Stimulated activated naive CD4-positive, alpha-beta T cell (primary cell): ENCODE results near the gene SUB1.
A peak's percentile ranks its signal among the peaks of the same experiment; 100 is the strongest.
"Not testable (repeated sequence)": the region's sequence is repeated elsewhere in the genome, so short reads cannot be mapped to it uniquely, and the experiment has no call there.

Experiments
- DNase-seq, 6 experiments: peaks; one replicate each; lab custom pipeline; 2025; lab: John Stamatoyannopoulos, UW

The SUB1 gene

DNA sequence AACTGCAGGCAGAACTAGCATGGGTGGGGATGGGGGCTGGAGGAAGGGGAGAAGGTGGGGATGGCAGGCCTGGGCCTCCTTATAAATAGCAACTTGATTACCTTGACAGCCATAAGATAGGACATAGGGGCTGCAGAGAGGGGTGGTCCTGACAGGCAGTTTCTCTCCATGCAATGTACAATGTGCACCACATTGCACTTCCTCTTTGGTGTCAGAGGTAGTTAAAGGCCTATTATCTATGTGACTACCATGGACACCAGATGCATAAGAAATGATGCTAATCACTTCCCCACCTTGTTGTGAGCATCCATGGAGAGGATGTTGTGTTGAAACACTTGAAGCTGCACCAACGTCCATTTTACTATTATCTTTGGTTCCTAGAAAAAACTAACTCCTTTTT, 20.2 kb upstream of the SUB1 start:
- no peak for DNase-seq

DNA sequence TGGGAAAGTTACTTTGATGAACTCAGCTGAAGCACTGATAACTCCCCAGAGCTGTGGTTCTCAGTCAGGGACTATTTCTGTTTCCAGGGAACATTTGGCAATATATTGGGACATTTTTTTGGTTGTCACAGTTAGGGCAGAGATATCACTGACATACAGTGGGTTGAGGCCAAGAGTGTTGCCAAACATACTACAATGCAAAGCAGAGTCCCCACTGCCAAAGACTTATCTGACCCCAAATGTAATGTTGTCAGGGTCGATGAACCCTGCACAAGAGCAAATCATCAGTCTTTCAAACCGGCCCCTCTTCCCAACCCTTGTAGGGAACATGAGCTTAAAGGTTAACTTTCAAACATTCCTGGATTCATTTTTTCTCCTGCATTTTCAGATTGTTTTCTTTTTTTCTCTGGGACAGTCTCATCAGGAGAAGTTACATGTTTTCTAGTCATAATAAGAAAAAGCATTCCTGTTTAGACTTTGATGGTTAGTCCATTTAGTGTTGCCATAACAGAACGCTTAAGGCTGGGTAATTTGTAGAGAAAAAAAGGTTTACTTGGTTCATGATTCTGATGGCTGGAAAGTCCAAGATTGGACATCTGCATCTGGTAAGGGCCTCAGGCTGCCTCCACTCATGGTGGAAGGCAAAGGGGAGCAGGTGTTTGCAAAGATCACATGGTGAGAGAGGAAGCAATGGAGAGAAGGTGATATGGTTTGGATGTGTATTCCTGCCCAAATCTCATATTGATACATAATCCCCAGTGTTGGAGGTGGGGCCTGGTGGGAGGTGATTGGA, 18.8 kb upstream of the SUB1 start:
- DNase-seq: no peak

DNA sequence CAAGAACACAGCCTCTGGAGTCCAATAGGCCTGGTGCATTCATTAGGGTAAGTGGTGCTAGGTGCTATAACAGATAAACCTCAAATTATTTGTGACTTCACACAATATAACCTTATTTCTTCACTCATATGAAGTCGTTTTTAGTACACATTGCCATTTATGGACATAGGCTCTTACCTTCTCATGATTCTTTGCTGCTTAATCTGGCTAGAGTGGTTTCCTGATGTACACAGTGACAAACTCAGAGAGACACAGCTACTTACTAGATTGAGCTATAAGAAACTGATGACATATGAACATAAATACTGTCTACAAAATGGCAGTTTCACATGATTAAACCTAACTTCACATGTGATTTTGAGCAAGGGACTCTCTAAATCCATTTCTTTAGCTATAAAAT, 14.2 kb upstream of the SUB1 start:
- DNase-seq: no peak

DNA sequence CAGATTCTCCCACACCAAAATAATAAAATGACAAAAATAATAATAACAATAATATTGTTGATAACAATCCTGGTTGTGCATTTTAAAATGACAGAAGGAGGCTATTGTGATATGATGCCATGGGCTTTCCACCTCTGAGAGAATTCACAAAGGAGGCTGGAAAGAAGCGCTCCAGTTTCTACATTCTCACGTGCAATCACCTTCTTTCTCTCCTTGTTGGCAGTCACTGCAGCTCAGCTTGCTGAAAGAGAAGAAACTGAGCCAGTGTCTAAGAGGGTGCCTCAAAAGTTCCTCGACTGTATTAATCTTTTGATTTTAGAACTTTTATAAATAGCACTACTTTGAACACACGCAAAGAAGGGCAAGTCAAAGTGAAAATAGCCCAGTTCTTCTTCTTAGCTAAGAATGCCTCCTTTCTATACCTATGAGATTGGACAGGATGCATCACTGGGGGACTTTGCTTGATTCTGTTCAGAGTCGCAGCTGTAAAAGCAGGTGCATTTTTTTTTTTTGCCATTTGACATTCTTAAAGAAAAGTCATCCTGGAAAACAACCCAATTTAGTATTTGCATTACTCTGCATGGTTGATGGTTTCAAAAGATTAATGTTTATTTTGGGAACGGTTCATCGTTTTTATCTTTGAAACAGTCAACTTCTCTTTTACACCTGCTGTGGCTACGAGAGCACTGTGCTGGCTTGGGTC, 12.4 kb upstream of the SUB1 start:
- DNase-seq: no peak

DNA sequence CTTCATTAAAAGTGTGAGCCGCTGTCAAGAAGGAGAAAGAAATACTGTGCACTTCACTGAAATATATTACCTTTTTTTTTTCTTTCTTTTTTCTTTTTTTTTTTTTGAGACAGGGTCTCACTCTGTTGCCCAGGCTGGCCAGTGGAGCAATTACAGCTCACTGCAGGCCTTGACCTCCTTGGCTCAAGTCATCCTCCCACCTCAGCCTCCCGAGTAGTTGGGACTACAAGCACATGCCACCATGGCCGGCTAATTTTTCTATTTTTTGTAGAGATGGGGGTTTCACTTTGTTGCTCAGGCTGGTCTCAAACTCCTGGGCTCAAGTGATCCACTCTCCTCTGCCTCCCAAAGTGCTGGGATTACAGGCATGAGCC, 11.9 kb upstream of the SUB1 start:
- DNase-seq: not testable (repeated sequence)

DNA sequence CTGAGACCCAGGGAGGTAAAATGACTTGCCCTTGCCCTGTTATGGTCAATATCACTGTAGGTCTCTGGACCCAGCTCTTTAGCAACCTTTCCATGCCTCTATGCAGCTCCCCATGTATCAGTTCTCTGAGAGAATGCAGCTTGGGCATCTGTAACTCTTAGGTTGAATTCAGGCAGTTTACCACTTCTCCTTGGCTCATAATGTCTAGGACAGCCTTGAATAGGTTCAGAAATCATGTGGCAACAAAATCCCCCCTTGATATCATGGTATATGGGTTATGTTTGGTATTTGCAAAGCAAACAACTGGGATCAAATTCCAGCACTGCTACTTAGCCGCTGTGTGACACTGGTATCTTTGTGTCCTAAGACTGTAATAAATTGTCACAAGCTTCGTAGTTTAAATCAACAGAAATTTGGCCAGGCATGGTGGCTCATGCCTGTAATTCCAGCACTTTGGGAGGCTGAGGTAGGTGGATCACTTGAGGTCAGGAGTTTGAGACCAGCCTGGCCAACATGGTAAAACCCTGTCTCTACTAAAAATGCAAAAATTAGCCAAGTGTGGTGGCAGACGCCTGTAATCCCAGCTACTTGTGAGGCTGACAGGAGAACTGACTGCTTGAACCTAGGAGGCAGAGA, 10.7 kb upstream of the SUB1 start:
- no peak for DNase-seq

DNA sequence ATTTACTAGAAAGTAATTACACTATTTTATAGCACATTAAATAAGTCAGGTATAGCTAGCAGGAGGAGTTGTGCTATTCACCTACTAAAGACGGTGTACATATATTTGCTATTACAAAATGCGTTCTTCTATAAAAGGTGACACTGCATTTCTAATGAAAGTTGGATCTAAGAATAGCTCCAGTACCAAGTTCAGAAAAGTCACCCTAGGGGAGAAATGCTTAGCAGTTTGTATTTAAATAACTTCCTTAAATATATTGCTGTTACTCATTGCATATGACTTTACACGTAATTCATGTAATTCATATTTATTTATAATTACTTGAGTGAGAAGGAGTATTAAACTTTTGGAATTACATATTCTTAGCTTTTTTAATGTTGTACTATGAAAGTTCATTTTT, 7.0 kb upstream of the SUB1 start:
- no peak for DNase-seq

DNA sequence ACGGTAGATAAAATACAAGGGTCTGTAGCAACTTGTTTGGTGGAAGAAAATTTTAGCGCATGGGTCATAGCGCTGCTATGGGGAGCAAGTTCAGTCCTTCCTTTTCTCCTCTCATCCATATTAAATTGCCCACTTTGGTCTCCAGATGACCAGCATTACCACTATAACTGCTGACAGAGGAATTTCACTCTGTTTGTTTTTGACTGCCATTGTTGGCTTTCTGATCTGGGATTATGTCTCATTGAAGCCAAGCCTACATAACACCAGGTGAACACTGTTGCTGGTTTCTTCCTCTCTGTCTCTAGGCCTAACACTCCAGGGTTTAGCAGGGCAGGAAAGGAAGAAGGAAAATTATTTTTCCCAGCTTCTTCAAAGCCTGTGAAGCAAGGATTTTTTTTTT, 6.6 kb upstream of the SUB1 start:
- no peak for DNase-seq

DNA sequence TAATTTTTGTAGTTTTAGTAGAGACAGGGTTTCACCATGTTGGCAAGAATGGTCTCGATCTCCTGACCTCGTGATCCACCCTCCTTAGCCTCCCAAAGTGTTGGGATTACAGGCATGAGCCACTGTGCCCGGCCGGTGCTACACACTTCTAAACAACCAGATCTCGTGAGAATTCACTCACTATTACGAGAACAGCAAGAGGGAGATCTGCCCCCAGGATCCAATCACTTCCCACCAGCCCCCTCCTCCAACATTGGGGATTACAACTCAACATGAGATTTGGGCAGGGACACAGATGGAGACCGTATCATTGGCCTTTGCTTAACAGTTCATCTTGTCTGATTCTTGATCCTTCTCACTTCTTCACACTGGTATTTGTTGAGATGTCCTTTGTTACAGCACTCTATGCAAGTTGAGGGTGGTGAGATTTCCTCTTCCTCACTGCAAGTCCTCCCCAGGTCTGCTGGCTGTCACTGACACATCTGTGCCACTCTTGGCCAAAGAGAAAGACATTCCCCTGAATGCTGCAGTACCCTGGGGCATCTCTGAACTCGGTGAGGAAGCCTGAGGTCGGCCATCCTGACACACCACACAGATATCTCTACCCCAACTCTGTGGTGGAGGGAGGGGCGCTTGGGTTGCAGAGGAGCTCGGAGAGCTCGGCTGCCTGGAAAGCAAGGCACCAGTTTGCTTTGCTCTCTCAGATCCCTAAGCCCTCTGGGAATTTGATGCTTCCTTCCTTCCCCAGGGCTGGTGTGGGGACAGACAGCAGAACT, 4.2 kb upstream of the SUB1 start:
- DNase-seq: no peak

DNA sequence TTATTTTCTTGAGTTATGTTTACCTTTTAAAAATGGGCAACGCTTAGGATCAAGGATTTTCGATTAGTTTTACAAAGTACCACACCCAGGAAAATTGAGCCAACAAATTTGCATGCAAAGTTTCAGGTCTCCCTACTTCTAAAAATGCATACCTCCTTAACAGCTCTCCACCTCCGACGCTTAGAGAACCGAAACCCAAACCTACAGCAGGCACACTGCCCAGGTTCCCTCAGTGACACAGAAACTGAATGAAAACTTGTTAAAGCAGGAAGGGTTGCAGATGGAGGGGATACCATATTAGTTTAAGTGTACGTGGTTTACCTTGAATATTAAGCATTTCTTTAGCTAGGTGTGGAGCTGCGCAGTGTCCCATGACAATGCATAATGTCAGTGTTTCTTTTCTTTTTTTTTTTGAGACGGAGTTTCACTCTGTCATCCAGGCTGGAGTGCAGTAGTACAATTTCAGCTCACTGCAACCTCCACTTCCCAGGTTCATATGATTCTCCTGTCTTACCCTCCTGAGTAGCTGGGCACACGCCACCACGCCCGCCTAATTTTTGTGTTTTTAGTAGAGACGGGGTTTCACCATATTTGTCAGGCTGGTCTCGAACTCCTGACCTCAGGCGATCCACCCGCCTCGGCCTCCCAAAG, 1.6 kb upstream of the SUB1 start:
- DNase-seq: no peak

DNA sequence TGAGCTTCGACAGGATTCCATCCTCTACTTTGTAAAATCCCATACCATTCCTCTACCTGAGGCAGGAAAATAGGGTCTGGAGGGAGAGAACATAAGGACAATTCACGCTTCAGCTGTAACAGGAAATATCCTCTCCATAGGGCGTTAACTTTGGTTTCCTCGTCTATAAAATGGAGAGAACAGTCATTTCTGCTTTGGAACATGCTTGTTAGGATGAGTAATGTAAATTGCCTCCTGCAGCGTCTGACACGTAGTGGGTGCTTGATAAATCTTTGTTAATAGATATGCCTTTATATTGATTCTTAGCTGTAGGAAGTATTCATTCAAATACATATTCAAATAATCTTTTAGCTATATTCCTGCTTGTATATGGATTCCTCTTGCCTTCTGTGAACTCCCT, 711 bp upstream of the SUB1 start:
- DNase-seq: no peak

DNA sequence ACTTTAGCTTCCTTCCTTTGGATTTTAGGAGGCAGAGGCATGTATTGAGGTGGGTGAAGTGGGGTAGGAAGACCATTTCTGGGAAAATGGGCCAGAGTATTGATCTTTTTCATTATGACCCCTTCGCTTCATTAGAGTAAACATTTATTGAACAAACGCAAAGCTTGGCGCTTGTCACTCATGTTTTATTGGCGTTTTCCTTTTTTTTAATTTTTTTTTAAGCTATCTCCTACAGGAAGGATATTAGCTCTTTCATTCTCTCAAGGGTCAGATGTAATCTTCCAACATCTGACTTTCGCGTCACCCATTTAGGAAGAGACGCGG, 273 bp upstream of the SUB1 start:
- DNase-seq: no peak

DNA sequence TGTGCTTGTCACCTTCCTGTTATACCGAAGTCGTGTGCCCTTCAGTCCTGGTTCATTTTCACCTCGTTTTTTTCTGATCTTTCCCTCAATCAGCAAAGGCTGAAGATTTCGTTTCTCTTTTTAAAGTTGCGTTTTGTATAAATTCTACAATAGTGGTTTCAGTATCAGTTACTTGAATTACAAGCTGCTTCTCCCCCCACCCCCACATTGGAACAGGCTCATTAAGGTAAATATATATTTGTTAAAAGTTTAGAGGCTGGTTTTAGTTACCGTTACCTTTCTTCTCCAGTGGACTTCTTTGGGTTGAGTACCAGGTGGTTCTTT, 881 bp downstream of the SUB1 start:
- no peak for DNase-seq

DNA sequence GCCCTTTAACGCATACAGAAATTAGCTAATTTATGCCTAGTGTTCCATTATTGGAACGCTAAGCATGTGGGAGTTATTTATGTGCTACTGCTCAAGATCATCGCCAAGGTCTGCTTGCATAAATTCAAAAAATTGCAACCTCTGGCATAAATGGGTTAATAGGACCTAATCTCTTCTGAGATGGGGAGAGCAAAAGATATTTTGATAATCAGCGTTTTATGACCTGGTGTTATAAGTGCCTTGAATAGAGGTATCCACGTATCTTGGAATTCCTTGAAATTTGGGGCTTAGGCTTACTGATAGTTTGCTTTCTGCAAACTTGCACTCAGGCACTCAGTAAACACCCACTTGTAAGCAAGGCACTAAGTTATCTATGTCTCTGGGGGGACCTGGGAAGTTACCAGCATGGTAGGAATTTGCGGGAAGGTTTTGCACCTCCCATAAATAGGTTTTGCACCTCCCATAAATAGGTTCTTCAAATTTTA, 1.8 kb downstream of the SUB1 start:
- DNase-seq: peak in 1 of 6 experiments; percentile 8

DNA sequence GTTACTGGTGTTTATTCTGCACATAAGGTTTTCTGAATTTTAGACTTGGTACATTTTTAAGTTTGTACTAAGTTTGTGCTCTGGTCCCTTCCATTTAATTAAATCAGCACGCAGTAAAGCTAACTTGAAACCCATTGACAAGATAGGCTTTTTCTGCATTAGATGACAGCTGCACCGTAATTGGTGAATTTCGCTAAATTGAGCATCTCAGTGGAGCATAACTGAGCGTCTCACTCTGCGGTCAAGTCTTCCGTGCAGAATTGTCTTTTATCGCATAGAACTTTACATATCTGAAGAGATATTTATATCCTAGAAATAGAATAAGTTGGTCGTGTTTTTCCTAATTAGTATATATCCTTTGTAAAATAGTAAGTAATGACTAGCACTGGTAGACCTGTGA, 4.1 kb downstream of the SUB1 start:
- DNase-seq: peak in 1 of 6 experiments; percentile 16

DNA sequence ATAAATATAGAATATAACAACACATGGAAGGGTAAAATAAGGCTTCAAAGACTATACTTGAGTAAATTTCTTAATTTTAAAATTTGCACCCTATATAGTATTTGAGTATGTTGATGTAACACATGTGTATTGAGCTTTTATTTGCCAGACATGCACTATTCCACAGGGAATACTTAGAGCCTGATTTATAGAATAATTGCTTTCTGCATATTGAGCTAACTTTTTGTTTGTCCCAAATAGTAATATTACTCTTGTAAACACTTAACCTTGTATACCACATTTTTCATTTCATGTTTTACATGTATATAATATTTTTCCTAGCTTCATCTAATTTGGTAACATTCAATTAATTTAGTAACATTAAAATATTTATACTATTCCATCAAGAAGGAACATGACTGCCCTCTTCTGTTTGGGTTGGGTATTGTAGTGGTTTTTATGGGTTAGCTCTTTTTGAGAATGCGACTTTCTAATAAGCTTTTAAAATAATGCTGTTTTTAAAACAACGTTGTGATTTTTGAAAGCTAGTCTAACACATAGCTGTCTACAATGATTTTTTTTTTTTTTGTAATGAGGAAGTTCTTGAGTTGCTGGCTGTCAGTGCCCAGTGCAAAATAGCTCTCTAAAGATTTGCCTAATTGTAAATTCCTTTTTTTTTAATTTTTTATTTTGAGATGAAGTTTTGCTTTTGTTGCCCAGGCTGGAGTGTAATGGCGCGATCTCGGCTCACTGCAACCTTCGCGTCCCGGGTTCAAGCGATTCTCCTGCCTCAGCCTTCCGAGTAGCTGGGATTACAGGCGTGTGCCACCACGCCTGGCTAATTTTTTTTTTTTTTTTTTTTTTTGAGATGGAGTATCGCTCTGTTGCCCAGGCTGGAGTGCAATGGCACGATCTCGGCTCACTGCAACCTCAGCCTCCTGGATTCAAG, 4.8 kb downstream of the SUB1 start:
- peak in 3 of 6 experiments; percentile 31 to 79 (median 70) for DNase-seq

DNA sequence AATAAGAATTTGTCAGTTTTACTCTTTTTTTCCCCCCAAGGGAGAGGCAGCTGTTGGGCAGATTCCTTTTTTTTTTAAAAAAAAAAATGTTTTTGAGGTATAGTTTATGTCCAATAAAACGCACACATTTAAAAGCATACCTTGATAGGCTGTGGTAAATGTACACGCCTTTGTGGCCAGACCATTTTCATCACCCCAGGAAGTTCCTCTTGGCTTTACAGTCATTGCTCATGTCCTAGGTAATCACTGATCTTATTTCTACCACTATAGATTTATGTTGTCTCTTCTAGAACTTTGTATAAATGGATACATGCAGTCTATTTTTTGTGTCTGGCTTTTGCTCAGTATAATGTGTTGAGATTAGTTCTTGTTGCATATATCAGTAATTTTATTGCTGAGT, 9.8 kb downstream of the SUB1 start:
- DNase-seq: no peak

DNA sequence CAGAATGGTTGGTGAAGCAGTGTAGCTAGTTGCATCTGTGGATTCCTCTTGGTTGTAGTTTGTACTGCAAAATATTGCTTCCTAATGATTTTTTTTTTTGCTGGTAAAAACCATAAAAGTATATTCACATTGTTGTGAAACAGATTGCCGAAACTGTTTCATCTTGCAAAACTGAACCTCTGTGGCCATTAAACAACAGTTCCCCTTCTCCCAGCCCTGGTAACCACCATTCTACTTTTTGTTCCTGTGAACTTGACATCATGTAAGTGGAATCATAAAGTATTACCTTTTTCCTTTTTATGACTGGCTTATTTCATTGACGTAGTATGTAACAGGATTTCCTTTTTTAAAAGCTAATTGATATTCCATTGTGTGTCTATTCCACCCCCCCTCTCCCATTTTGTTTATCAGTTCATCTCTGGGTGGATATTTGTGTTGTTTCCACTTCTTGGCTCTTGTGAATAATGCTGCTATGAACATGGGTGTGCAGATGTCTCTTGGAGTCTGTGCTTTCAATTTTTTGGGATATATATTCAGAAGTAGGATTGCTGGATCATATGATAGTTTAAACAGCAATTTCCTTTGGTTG, 11.8 kb downstream of the SUB1 start:
- DNase-seq: no peak

DNA sequence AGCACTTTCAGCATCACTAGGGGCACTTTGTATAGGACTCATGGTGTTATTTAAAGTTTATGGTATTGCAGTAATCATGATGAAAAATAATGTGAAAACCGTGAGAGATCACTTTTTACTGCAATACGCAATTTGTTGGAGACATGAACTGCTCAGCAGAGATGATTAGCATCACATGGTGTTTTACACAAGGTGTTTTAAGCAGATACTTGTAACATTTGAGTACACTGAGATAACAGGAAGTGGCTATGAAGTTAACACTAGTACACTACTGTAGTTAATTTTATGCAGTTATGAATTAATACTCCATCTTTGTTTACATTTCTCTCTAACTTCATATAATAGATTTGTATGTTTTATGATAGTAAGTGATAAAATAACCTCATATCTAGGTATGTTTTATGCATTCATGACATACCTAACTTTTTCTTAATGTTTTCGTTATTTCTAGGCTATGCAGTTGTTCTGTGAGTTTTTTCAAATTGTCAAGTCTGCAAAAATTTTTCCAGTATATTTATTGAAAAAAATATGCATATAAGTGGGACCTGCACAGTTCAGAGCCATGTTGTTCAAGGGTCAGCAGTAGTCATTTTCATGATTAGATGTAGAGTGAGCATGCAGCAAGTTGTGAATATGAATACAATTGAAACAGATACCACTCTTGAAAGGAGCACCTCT, 13.0 kb downstream of the SUB1 start:
- DNase-seq: peak in 1 of 6 experiments; percentile 13

DNA sequence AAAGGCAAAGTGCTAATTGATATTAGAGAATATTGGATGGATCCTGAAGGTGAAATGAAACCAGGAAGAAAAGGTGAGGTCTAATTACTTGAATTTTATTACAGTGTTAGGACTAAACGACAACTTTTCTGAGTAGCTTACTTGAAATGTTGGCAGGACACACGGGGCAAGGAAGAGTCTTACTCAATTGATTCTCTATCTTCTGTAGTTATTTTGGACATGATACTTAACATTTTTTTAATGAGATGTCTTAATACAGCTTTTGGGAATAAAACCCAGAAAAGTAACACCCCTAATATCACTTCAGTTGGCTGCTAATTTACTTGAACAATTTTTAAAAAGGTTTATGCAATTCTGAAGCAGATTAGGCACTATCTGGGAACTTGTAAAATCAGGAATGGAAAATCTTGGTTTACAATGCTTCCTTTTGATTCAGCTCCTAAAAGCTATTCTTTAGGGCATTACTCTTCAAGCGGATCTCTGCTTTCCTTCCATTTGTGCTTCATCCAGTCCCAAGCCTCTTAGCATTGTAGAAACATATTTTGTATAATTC, 13.7 kb downstream of the SUB1 start:
- DNase-seq: no peak
